Fibroblast of the aortic adventitia (primary cell): Measurements from ENCODE around the gene GATA6. TPM values are rescaled to one million over a fixed set of nuclear protein-coding genes. Genes with fewer than 3 reads are reported as not detected.
"Not testable (repeated sequence)": the region's sequence is repeated elsewhere in the genome, so short reads cannot be mapped to it uniquely, and the experiment has no call there.

Source experiments
- DNase-seq: peaks from one replicate; pipeline ENCODE4 v3.0.0-alpha.2; 2010; ENCODE audit warnings: low read depth
- H3K4me3 ChIP-seq: 2 replicates; pipeline ENCODE4 v1.5.1; 2011; ENCODE audit warnings: low read depth, mild to moderate bottlenecking, control low read depth, low read length, moderate library complexity
- CTCF ChIP-seq: IDR thresholded peaks from 2 replicates; pipeline ENCODE4 v1.5.1; 2011; ENCODE audit warnings: mild to moderate bottlenecking, low read length, control low read depth, inconsistent platforms; ENCODE audit not compliant: insufficient read depth
- total RNA-seq: library from RNA; depleted of rRNA; stranded (reverse); fragments of >200 nt; gene quantifications from 2 replicates; pipeline ENCODE4 v1.2.3, GENCODE V29; 2012; ENCODE audit warnings: low replicate concordance

Gene GATA6
- total RNA-seq, 1 donor = 34.0 TPM

- no peak for TF ChIP-seq CTCF
- peak overlapping the region; percentile 2 for H3K4me3 ChIP-seq
- peak; percentile 70 for DNase-seq
Observed at GRCh38 chr18:22193466-22193865, 24.1 kb downstream of the GATA6 start.

- no peak for TF ChIP-seq CTCF
- peak overlapping the region; percentile 42 for H3K4me3 ChIP-seq
- peak; percentile 76 for DNase-seq
Observed at GRCh38 chr18:22194151-22194598, 24.8 kb downstream of the GATA6 start.

- no peak overlapping the region for H3K4me3 ChIP-seq
- no peak for DNase-seq
- no peak for TF ChIP-seq CTCF
Observed at GRCh38 chr18:22195052-22195451, 25.7 kb downstream of the GATA6 start.

DNA sequence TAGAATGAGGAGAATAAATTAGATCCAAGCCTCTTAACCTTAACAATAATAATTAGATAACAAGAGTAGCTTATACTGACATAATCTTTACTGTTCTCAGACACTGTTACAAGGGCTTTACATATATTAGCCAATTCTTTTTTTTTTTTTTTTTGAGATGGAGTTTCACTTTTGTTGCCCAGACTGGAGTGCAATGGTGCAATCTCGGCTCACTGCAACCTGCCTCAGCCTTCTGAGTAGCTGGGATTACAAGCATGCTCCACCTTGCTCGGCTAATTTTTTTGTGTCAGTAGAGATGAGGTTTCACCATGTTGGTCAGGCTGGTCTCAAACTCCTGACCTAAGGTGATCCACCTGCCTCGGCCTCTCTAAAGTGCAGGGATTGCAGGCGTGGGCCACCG, 27.6 kb downstream of the GATA6 start:
- peak; percentile 53 for DNase-seq
- not testable (repeated sequence) for H3K4me3 ChIP-seq

DNA sequence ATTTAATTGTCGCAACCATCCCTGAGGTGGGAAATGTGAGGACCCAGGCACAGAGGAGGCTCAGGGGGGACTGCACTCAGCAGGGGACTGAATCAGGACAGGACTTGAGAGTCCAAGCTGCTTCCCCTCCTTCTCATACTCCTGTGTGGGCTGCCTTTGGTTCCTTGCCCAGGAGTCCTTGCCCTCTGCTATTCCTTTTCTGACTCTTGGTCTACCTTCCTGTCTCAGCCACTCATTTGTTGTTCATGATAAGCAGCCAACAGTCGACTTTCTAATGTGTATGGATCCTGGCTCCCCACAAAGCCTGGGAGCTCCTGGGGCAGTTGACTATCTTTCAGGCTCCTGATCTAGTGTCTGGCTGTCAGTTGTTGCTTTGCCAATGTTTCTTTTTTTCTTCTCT, 28.3 kb downstream of the GATA6 start:
- H3K4me3 ChIP-seq = no peak overlapping the region
- peak; percentile 51 for DNase-seq
- TF ChIP-seq CTCF = no peak

DNA sequence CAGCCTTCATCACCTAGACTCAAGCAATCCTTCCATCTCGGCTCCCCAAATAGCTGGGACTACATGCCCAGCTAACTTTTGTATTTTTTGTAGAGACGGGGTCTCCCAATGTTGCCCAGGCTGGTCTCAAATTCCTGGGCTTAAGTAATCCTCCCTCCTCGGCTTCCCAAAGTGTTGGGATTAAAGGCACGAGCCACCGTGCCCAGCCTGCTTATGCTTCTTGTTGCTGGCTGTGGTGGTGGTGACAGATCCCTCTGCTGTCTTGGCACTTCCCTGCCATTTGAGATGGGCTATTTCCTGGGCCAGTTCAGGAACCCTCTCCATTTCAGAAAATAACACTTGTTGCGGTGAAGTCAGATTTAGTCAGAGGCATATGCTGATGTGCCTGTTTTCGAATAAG, 28.8 kb downstream of the GATA6 start:
- TF ChIP-seq CTCF = no peak
- H3K4me3 ChIP-seq = no peak overlapping the region
- DNase-seq = no peak

DNA sequence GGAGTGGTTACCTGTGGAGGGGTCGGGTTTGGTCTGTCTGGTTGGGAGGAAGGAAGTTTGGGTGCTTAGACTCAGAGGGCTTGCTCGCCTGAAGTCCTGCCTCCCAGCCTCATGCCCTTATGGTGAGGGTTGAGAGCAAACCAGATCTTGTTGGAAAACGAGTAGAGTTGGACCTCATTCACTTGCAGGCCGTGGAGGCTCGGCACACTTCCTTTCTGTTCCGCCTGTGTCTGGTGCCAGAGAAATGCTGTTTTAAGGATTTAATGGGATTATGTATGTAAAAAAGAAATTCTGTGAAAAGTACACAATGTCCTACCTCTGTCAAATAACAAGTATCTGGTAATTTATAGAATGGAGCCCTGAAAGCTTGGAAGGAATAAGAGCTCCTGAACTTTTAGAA, 29.6 kb downstream of the GATA6 start:
- no peak for DNase-seq
- TF ChIP-seq CTCF = no peak

More for the DNA sequence above, 29.6 kb downstream of the GATA6 start:
- H3K4me3 ChIP-seq = no peak overlapping the region
